ENCODE data around the gene TPH2. TPM values are rescaled to one million over a fixed set of nuclear protein-coding genes. Genes with fewer than 3 reads are reported as not detected.

The TPH2 gene
- total RNA-seq, 1 experiment from 2014 or later: not detected

- ChIA-PET CTCF (no interaction called here), POLR2A (interaction anchor here (0.7 kb wide), 1 partner anchor 208 kb away, joined by 3 read pairs; no protein-coding TSS in a partner anchor)
- H3K4me3 Mint-ChIP-seq (ENCODE audit: unreplicated experiment): no peak overlapping the region
- no peak overlapping the region for H3K27ac Mint-ChIP-seq (ENCODE audit: low read depth, unreplicated experiment)
- peaks cover 6% of the 10 kb centered on the region for H3K4me1 Mint-ChIP-seq (ENCODE audit: insufficient read depth, unreplicated experiment)
- no peaks in the 10 kb centered on the region for H3K27me3 Mint-ChIP-seq (ENCODE audit: insufficient read depth, unreplicated experiment)
- H3K9me3 Mint-ChIP-seq (ENCODE audit: unreplicated experiment): peaks cover 16% of the 10 kb centered on the region
- no TSS peak for BruUV-seq (replicated peaks)
- intact Hi-C loops (cut with micrococcal nuclease): no loop called here
- no peak for DNase-seq (ENCODE audit: unreplicated experiment)
- TF ChIP-seq CTCF (IDR thresholded peaks at IDR 0.05; ENCODE audit: unreplicated experiment): no peak
- no peaks in the 10 kb centered on the region for H3K36me3 Mint-ChIP-seq (ENCODE audit: insufficient read depth, unreplicated experiment)
Observed at GRCh38 chr12:72075891-72076557, 137.4 kb downstream of the TPH2 start.

GRCh38 chr12:72076558-72076915 is 137.9 kb downstream of the TPH2 start:
- no TSS peak for BruUV-seq (replicated peaks)
- ChIA-PET CTCF (no interaction called here), POLR2A (no interaction called here)
- Mint-ChIP-seq H3K4me3 (ENCODE audit: unreplicated experiment) (no peak overlapping the region), H3K27me3 (ENCODE audit: insufficient read depth, unreplicated experiment) (no peaks in the 10 kb centered on the region), H3K4me1 (ENCODE audit: insufficient read depth, unreplicated experiment) (peaks cover 6% of the 10 kb centered on the region), H3K9me3 (ENCODE audit: unreplicated experiment) (peaks cover 12% of the 10 kb centered on the region), H3K36me3 (ENCODE audit: insufficient read depth, unreplicated experiment) (no peaks in the 10 kb centered on the region), H3K27ac (ENCODE audit: low read depth, unreplicated experiment) (no peak overlapping the region)
- no peak for TF ChIP-seq CTCF (IDR thresholded peaks at IDR 0.05; ENCODE audit: unreplicated experiment)
- intact Hi-C loops (cut with micrococcal nuclease): no loop called here
- no peak for DNase-seq (ENCODE audit: unreplicated experiment)

GRCh38 chr12:72077111-72077820 is 138.6 kb downstream of the TPH2 start:
- no peak for TF ChIP-seq CTCF (IDR thresholded peaks at IDR 0.05; ENCODE audit: unreplicated experiment)
- POLR2A ChIA-PET: no interaction called here
- CTCF ChIA-PET: no interaction called here
- Mint-ChIP-seq H3K27me3 (ENCODE audit: insufficient read depth, unreplicated experiment) (no peaks in the 10 kb centered on the region), H3K9me3 (ENCODE audit: unreplicated experiment) (peaks cover 8% of the 10 kb centered on the region), H3K4me3 (ENCODE audit: unreplicated experiment) (no peak overlapping the region), H3K4me1 (ENCODE audit: insufficient read depth, unreplicated experiment) (peaks cover 6% of the 10 kb centered on the region), H3K36me3 (ENCODE audit: insufficient read depth, unreplicated experiment) (no peaks in the 10 kb centered on the region), H3K27ac (ENCODE audit: low read depth, unreplicated experiment) (no peak overlapping the region)
- peak; percentile 44 for DNase-seq (ENCODE audit: unreplicated experiment)
- intact Hi-C loops (cut with micrococcal nuclease): no loop called here
- BruUV-seq (replicated peaks): no TSS peak

- no peaks in the 10 kb centered on the region for H3K4me1 Mint-ChIP-seq (ENCODE audit: insufficient read depth, unreplicated experiment)
- no peak for TF ChIP-seq CTCF (IDR thresholded peaks at IDR 0.05; ENCODE audit: unreplicated experiment)
- peaks cover 8% of the 10 kb centered on the region for H3K9me3 Mint-ChIP-seq (ENCODE audit: unreplicated experiment)
- DNase-seq (ENCODE audit: unreplicated experiment): peak; percentile 38
- BruUV-seq (replicated peaks): no TSS peak
- intact Hi-C loops (cut with micrococcal nuclease): no loop called here
- ChIA-PET CTCF (interaction anchor here (0.6 to 0.9 kb wide), 4 partner anchors 11 to 65 kb away, joined by 3 read pairs; no protein-coding TSS in a partner anchor), POLR2A (no interaction called here)
- H3K27me3 Mint-ChIP-seq (ENCODE audit: insufficient read depth, unreplicated experiment): no peaks in the 10 kb centered on the region
- no peak overlapping the region for H3K27ac Mint-ChIP-seq (ENCODE audit: low read depth, unreplicated experiment)
- no peaks in the 10 kb centered on the region for H3K36me3 Mint-ChIP-seq (ENCODE audit: insufficient read depth, unreplicated experiment)
- H3K4me3 Mint-ChIP-seq (ENCODE audit: unreplicated experiment): no peak overlapping the region
Observed at GRCh38 chr12:72081777-72082176, 143.1 kb downstream of the TPH2 start.

Other genes with a start within 250 kb of the TPH2 start
- gene RAB21, start 184.0 kb upstream of the TPH2 start, total RNA-seq (2022): 86.4 and 88.0 TPM in 2 replicates
- 42.4 and 43.8 TPM in 2 replicates for gene TBC1D15, start 99.1 kb upstream of the TPH2 start, total RNA-seq (2022)

Data from MCF 10A (cell line).